B cell (primary cell): ENCODE results near the gene POU3F3. TPM values are rescaled to one million over a fixed set of nuclear protein-coding genes. Genes with fewer than 3 reads are reported as not detected.
A peak's percentile ranks its signal among the peaks of the same experiment; 100 is the strongest.

Experiments
- ATAC-seq: fragments of 200-7000 bp; cut with Tn5 transposase; one replicate; pipeline ENCODE4 v1.10.0; 2021; ENCODE audit warnings: low read depth, mild to moderate bottlenecking, moderate number of reproducible peaks, moderate library complexity
- CTCF ChIA-PET: fragments of 350-600 bp; sonication (Branson Sonifier 250); formaldehyde crosslinking; loops from one replicate; lab custom pipeline; 2021; ENCODE audit warnings: antibody characterized with exemption, inconsistent platforms; lab: Charles Lee
- POLR2A ChIA-PET: fragments of 350-600 bp; sonication (Branson Sonifier 250); formaldehyde crosslinking; loops from one replicate; lab custom pipeline; 2021; ENCODE audit warnings: antibody characterized with exemption; lab: Charles Lee
- DNase-seq: peaks from one replicate; pipeline ENCODE4 v3.0.0; 2013
- H2AFZ ChIP-seq: 2 replicates; pipeline ENCODE4 v1.6.1; 2012; ENCODE audit warnings: mild to moderate bottlenecking, low read depth, low read length; ENCODE audit not compliant: insufficient read depth, poor library complexity, severe bottlenecking
- H3K27ac ChIP-seq, 2 donors: 1 replicate in 1 of 2; 2 replicates in 1 of 2; pipeline ENCODE4 v1.5.1; 2012 to 2013; ENCODE audit warnings: low read length in 2 of 2, mild to moderate bottlenecking in 2 of 2, moderate library complexity in 1 of 2
- H3K27me3 ChIP-seq, 4 experiments: fragments of 200-600 bp in 1 of 4; sonication (generic) in 1 of 4; replicated peaks in 1 of 4; 1 replicate in 2 of 4; 2 replicates in 2 of 4; pipeline versions ENCODE4 v1.6.1 to v1.7.0; 2013 to 2016; ENCODE audit warnings: low read length in 3 of 4, mild to moderate bottlenecking in 2 of 4, mixed read lengths in 1 of 4, moderate library complexity in 1 of 4; ENCODE audit not compliant: insufficient read depth in 4 of 4, control insufficient read depth in 3 of 4; ENCODE audit errors: control extremely low read depth in 1 of 4
- H3K36me3 ChIP-seq, 2 experiments: replicated peaks in 1 of 2; 1 replicate in 1 of 2; 2 replicates in 1 of 2; pipeline versions ENCODE4 v1.6.1 to v1.7.1; 2013; ENCODE audit warnings: low read length in 1 of 2; ENCODE audit not compliant: insufficient read depth in 2 of 2, control insufficient read depth in 1 of 2; ENCODE audit errors: control extremely low read depth in 1 of 2, extremely low read depth in 1 of 2
- H3K4me1 ChIP-seq, 2 donors: fragments of 200-600 bp in 1 of 2; sonication (generic) in 1 of 2; 1 replicate in 1 of 2; 2 replicates in 1 of 2; pipeline versions ENCODE4 v1.5.1 to v1.6.1; 2013 to 2017; ENCODE audit warnings: low read length in 2 of 2; ENCODE audit not compliant: control insufficient read depth in 2 of 2, insufficient read depth in 2 of 2
- H3K4me2 ChIP-seq: replicated peaks from 2 replicates; pipeline ENCODE3; 2012; ENCODE audit warnings: mild to moderate bottlenecking, low read depth, low read length; ENCODE audit not compliant: poor library complexity, severe bottlenecking
- H3K4me3 ChIP-seq, 5 experiments: fragments of 200-600 bp in 1 of 5; sonication (generic) in 1 of 5; 1 replicate in 3 of 5; 2 replicates in 2 of 5; pipeline versions ENCODE4 v1.5.1 to v1.7.0; 2011 to 2016; ENCODE audit warnings: low read length in 4 of 5, mild to moderate bottlenecking in 4 of 5, low read depth in 2 of 5, control low read depth in 1 of 5, moderate library complexity in 1 of 5; ENCODE audit not compliant: insufficient read depth in 1 of 5; ENCODE audit errors: control extremely low read depth in 1 of 5, extremely low read depth in 1 of 5
- H3K79me2 ChIP-seq: fragments of 200-600 bp; sonication (generic); one replicate; pipeline ENCODE4 v1.6.0; 2016; ENCODE audit warnings: low read length; ENCODE audit not compliant: control insufficient read depth, insufficient read depth
- H3K9ac ChIP-seq: fragments of 200-600 bp; sonication (generic); 2 replicates; pipeline ENCODE4 v1.6.1; 2017; ENCODE audit warnings: mild to moderate bottlenecking, low read length, moderate library complexity
- H3K9me3 ChIP-seq, 3 donors: one replicate each; pipeline versions ENCODE4 v1.6.1 to v1.7.1; 2013; ENCODE audit warnings: low read length in 2 of 3; ENCODE audit not compliant: control insufficient read depth in 2 of 3, insufficient read depth in 1 of 3; ENCODE audit errors: control extremely low read depth in 1 of 3
- H4K20me1 ChIP-seq: 2 replicates; pipeline ENCODE4 v1.6.0; 2012; ENCODE audit warnings: mild to moderate bottlenecking, low read length; ENCODE audit not compliant: insufficient read depth, control insufficient read depth, poor library complexity, severe bottlenecking
- H3K27ac Mint-ChIP-seq: one replicate; pipeline ENCODE4 v1.8.0; 2021; ENCODE audit warnings: mixed read lengths
- H3K27me3 Mint-ChIP-seq: one replicate; pipeline ENCODE4 v1.8.0; 2021; ENCODE audit warnings: mixed read lengths
- H3K4me1 Mint-ChIP-seq: one replicate; pipeline ENCODE4 v1.8.0; 2021; ENCODE audit warnings: mixed read lengths
- H3K4me3 Mint-ChIP-seq: one replicate; pipeline ENCODE4 v1.8.0; 2021; ENCODE audit warnings: mixed read lengths
- H3K9me3 Mint-ChIP-seq: one replicate; pipeline ENCODE4 v1.8.0; 2022; ENCODE audit warnings: mixed read lengths; ENCODE audit not compliant: insufficient read depth
- CTCF ChIP-seq: fragments of 200-600 bp; IDR thresholded peaks from one replicate; pipeline ENCODE4 v1.8.0; 2022; ENCODE audit warnings: antibody characterized with exemption, mild to moderate bottlenecking
- EZH2 ChIP-seq: IDR thresholded peaks from 2 replicates; pipeline ENCODE4 v1.6.1; 2012; ENCODE audit warnings: borderline replicate concordance, low read depth, mild to moderate bottlenecking, moderate library complexity, low read length; ENCODE audit not compliant: insufficient read depth, poor library complexity, severe bottlenecking
- WGBS: methylation state at CpG from one replicate; pipeline ENCODE4 v1.1.5; 2013; ENCODE audit warnings: missing lambda C conversion rate; ENCODE audit not compliant: insufficient coverage; 5-methylcytosine and 5-hydroxymethylcytosine counted together
- intact Hi-C: fragments of 100-400 bp; cut with micrococcal nuclease; formaldehyde crosslinking; loops from one replicate; pipeline ENCODE4 v1.10.0; 2022
- polyA plus RNA-seq: library from polyadenylated mRNA; depleted of rRNA; stranded (reverse); fragments of >200 nt; gene quantifications from 2 replicates; pipeline ENCODE4 v1.2.3, GENCODE V29; 2012
- total RNA-seq, 2 donors: library from RNA; stranded (reverse); fragments of 120-200 nt in 1 of 2; gene quantifications; 1 replicate in 1 of 2; 2 replicates in 1 of 2; pipeline versions ENCODE4 v1.2.3 to v1.2.4, GENCODE V29; 2013 to 2022

Gene POU3F3
- total and polyA plus RNA-seq, 2 donors (not counting 1 experiment from before 2014, with no cell fraction given): 0.03 to 0.12 TPM

GRCh38 chr2:104841744-104842143 lies 12.2 kb upstream of the POU3F3 start:
- Histone ChIP-seq H3K4me1 (peaks cover 26 to 33% of the 10 kb centered on the region in 2 donors), H3K9ac (no peak overlapping the region), H3K27me3 (peaks cover 0 to 57% (median 52%) of the 10 kb centered on the region in 4 experiments), H2AFZ (no peak overlapping the region), H3K4me3 (no peak overlapping the region), H3K9me3 (peaks cover 2 to 36% (median 8%) of the 10 kb centered on the region in 3 donors), H3K36me3 (no peaks in the 10 kb centered on the region), H3K4me2 (no peak overlapping the region), H3K27ac (no peak overlapping the region), H4K20me1 (no peaks in the 10 kb centered on the region), H3K79me2 (no peaks in the 10 kb centered on the region)
- no CpG with 5 or more reads among the region's 2 CpGs for whole genome bisulfite sequencing
- DNase-seq (no peak), ATAC-seq (no peak)
- CTCF ChIA-PET: no interaction called here
- Mint-ChIP-seq H3K4me1 (peaks cover 18% of the 10 kb centered on the region), H3K4me3 (no peak overlapping the region), H3K27ac (no peak overlapping the region), H3K27me3 (peaks cover 51% of the 10 kb centered on the region), H3K9me3 (no peaks in the 10 kb centered on the region)
- POLR2A ChIA-PET: no interaction called here
- TF ChIP-seq EZH2 (no peak), CTCF (no peak)
- intact Hi-C loops: no loop called here

- H3K27ac Mint-ChIP-seq: no peak overlapping the region
- H3K9me3 ChIP-seq: peaks cover 2 to 36% (median 9%) of the 10 kb centered on the region in 3 donors
- peaks cover 28 to 41% of the 10 kb centered on the region in 2 donors for H3K4me1 ChIP-seq
- no peaks in the 10 kb centered on the region for H4K20me1 ChIP-seq
- intact Hi-C loops: loop anchor here (5.0 kb wide), 1 partner anchor 132 kb away; no protein-coding TSS in a partner anchor
- peak overlapping the region; percentile 3 for H2AFZ ChIP-seq
- peak; percentile 42 for DNase-seq
- no peak overlapping the region for H3K27ac ChIP-seq
- peaks cover 0 to 81% (median 78%) of the 10 kb centered on the region in 4 experiments for H3K27me3 ChIP-seq
- no peaks in the 10 kb centered on the region for H3K36me3 ChIP-seq
- H3K4me3 Mint-ChIP-seq: peak overlapping the region; percentile 37
- ATAC-seq: no peak
- WGBS: 7% methylated on average over 54 of the region's 56 CpGs
- peak overlapping the region; percentile 43 for H3K4me2 ChIP-seq
- POLR2A ChIA-PET: no interaction called here
- peaks cover 20% of the 10 kb centered on the region for H3K4me1 Mint-ChIP-seq
- peaks cover 66% of the 10 kb centered on the region for H3K27me3 Mint-ChIP-seq
- no peak overlapping the region for H3K9ac ChIP-seq
- no peak overlapping the region for H3K4me3 ChIP-seq
- H3K9me3 Mint-ChIP-seq: no peaks in the 10 kb centered on the region
- TF ChIP-seq EZH2: no peak
- no peak for TF ChIP-seq CTCF
- CTCF ChIA-PET: no interaction called here
- H3K79me2 ChIP-seq: no peaks in the 10 kb centered on the region
These were observed 8.9 kb upstream of the POU3F3 start for GRCh38 chr2:104844807-104845551.
